Lower leg skin (tissue), 4 donors: ENCODE measurements around the gene NAE1. TPM values are rescaled to one million over a fixed set of nuclear protein-coding genes. Genes with fewer than 3 reads are reported as not detected.
A peak's percentile ranks its signal among the peaks of the same experiment; 100 is the strongest.

Experiments used
- DNase-seq, 2 donors: peaks; one replicate each; pipeline ENCODE4 v3.0.0-alpha.2; 2019; ENCODE audit warnings: low spot score in 2 of 2
- H3K4me3 ChIP-seq: fragments of 200-600 bp; sonication (generic); 2 replicates; pipeline ENCODE4 v1.5.1; 2017; ENCODE audit warnings: mild to moderate bottlenecking, low read depth; ENCODE audit not compliant: poor library complexity, severe bottlenecking
- CTCF ChIP-seq, 3 donors: fragments of 450-650 bp; IDR thresholded peaks; one replicate each; pipeline ENCODE4 v1.5.1; 2016; ENCODE audit warnings: antibody characterized with exemption in 3 of 3, mild to moderate bottlenecking in 3 of 3, moderate library complexity in 2 of 3
- POLR2A ChIP-seq, 2 donors: fragments of 450-650 bp; IDR thresholded peaks; one replicate each; pipeline ENCODE4 v1.6.1; 2016 to 2017; ENCODE audit warnings: antibody characterized with exemption in 2 of 2, mild to moderate bottlenecking in 1 of 2, moderate library complexity in 1 of 2
- WGBS, 2 donors: methylation state at CpG; one replicate each; pipeline ENCODE4 v1.1.5; 2018; 5-methylcytosine and 5-hydroxymethylcytosine counted together
- intact Hi-C: fragments of 100-400 bp; cut with DNase I; formaldehyde crosslinking; loops from one replicate; pipeline ENCODE4 v1.15.0; 2023; ENCODE audit warnings: low total_unique reads
- total RNA-seq, 4 donors: library from RNA; depleted of rRNA; stranded (reverse); fragments of >200 nt; gene quantifications; one replicate each; pipeline ENCODE4 v1.1.0, GENCODE V29; 2016

Gene NAE1
- total RNA-seq, 4 donors from 2014 or later, result 36.9 to 49.1 (median 41.3) TPM

- TF ChIP-seq POLR2A (IDR thresholded peaks at IDR 0.05) (no peak), CTCF (IDR thresholded peaks at IDR 0.05) (no peak)
- intact Hi-C loops, result no loop called here
- peak in 1 of 2 donors; percentile 23 for DNase-seq
- H3K4me3 ChIP-seq, result no peak overlapping the region
- WGBS, 2 donors, result 94 to 96% methylated on average over 2 of the region's 2 CpGs
Observed at GRCh38 chr16:66848172-66848571, 17.4 kb upstream of the NAE1 start.

GRCh38 chr16:66847533-66848067 is 16.8 kb upstream of the NAE1 start:
- DNase-seq, result peak in 1 of 2 donors; percentile 28
- intact Hi-C loops, result no loop called here
- no peak overlapping the region for H3K4me3 ChIP-seq
- 83 to 87% methylated on average over 6 of the region's 6 CpGs for WGBS, 2 donors
- TF ChIP-seq POLR2A (IDR thresholded peaks at IDR 0.05), result no peak
- TF ChIP-seq CTCF (IDR thresholded peaks at IDR 0.05), result no peak

- DNase-seq, result peak in 1 of 2 donors; percentile 46
- no peak for TF ChIP-seq CTCF (IDR thresholded peaks at IDR 0.05)
- TF ChIP-seq POLR2A (IDR thresholded peaks at IDR 0.05), result no peak
- intact Hi-C loops, result no loop called here
- H3K4me3 ChIP-seq, result no peak overlapping the region
- WGBS, 2 donors, result 93 to 98% methylated on average over 6 of the region's 6 CpGs
Observed at GRCh38 chr16:66846831-66847230, 16.1 kb upstream of the NAE1 start.

- H3K4me3 ChIP-seq, result no peak overlapping the region
- TF ChIP-seq CTCF (IDR thresholded peaks at IDR 0.05) (no peak), POLR2A (IDR thresholded peaks at IDR 0.05) (no peak)
- no peak for DNase-seq
- 90 to 93% methylated on average over 1 of the region's 1 CpG for WGBS, 2 donors
- intact Hi-C loops, result no loop called here
Observed at GRCh38 chr16:66846266-66846665, 15.5 kb upstream of the NAE1 start.

GRCh38 chr16:66845791-66846221 is 15.0 kb upstream of the NAE1 start:
- TF ChIP-seq POLR2A (IDR thresholded peaks at IDR 0.05) (no peak), CTCF (IDR thresholded peaks at IDR 0.05) (no peak)
- DNase-seq, result peak in 1 of 2 donors; percentile 78
- intact Hi-C loops, result no loop called here
- no peak overlapping the region for H3K4me3 ChIP-seq
- WGBS, 2 donors, result 62 to 64% methylated on average over 9 of the region's 9 CpGs

GRCh38 chr16:66845080-66845410 is 14.3 kb upstream of the NAE1 start:
- TF ChIP-seq POLR2A (IDR thresholded peaks at IDR 0.05) (no peak), CTCF (IDR thresholded peaks at IDR 0.05) (no peak)
- DNase-seq, result peak in 1 of 2 donors; percentile 50
- intact Hi-C loops, result no loop called here
- WGBS, 2 donors, result 9 to 14% methylated on average over 10 of the region's 10 CpGs
- no peak overlapping the region for H3K4me3 ChIP-seq
